NOMO-1 treated with DMSO at 0.1 percent for 48 hours (cell line): Measurements from ENCODE around the gene MMP10.
A peak's percentile ranks its signal among the peaks of the same experiment; 100 is the strongest.

Experiments used
- DNase-seq: peaks from one replicate; lab custom pipeline; 2025; ENCODE audit not compliant: unreplicated experiment; lab: John Stamatoyannopoulos, UW

The MMP10 gene

DNA sequence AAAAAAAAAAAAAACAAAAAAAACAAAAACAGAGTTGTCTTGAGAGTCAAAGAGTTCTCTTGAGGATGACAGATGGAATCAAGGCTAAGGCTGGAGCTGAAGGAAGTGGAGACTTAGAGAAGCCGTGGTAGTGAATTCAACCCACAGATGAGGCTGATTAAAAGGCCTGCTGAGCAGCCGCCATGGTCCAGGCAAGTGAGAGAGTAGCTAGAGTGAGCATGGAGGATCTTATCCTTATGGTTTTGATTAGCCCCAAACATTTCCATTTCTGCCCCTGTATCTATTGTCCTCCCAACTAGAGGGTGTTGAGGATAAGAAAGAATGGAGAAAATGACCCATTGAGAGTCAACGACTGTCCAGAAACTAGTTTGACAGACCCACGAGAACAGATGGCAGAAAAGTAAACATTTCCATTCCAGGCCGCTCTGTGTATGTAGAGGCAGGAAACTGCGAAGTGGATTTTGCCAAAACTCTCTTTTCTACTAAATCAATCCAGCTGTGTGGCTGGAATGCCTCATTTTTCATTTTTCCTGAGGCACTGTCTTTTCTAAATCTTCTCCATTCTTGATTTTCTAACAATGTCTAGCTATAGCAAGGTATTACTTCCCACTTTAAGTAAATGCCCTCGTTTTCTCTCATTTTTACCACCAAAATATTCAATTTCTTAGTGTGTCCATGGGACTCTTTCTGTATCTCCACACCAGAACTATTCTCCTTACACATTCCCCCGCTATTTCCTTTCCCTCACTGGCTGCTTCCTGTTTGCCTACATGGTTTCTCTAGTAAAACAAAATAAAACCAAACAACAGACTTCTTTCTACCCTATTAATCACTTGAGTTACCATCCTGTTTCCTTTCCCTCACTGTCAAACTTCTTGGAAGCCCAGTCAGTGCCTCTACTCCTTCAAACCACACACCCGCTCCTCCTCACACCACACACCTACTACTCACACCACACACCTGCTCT is 50.3 kb downstream of the MMP10 start:
- no peak for DNase-seq

DNA sequence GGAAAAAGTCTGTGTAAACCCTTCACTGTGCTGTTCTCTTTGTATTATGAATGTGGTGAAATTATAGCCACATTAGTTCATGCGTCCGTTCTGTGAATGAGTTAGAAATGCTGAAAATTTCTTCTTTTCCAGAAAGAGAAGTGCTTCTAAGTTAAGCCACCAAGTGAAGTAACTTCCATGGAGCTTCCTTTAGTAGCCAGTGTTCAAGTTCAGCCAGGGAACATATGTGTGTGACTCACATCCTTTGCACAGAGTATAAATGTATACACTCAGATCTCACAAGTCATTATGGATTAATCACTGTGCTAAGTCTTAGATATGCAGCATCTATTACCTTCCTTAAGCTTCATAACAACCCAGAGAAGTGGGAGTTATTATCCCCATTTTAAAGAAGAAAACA is 52.5 kb downstream of the MMP10 start:
- DNase-seq: peak; percentile 80

DNA sequence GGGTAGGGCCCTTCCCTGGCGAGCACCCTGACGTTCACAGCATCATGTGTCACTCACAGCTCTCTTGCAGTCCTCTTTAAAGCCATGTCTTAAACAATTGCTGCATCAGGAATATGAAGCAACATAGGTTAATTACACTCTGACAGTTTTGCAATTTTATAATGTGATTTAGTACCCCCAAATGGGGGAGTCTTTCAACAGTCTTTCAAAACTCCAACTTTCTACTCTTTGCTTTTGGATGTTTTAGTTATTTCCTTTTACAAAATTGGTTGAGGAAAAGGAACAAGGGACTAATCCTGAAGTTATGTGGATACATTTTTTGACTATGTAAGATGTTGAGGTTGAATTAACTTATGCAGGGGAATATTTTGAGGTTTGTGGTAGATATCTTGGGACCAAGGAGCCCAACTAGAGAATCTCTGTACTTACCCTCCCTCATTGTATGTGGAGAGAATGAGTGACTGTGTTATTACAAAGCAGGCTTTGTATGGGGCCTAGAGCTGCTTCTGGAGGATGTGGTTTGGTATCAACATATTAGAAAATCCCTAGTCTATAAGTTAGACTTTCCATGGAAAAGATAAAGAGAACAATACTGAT is 55.4 kb downstream of the MMP10 start, which contains the start of gene MMP8:
MMP8 (minus strand) TSS at position 51 of the 597 bp plus-strand sequence. CDS start 99 bp downstream, outside the sequence.
- peak; percentile 77 for DNase-seq

DNA sequence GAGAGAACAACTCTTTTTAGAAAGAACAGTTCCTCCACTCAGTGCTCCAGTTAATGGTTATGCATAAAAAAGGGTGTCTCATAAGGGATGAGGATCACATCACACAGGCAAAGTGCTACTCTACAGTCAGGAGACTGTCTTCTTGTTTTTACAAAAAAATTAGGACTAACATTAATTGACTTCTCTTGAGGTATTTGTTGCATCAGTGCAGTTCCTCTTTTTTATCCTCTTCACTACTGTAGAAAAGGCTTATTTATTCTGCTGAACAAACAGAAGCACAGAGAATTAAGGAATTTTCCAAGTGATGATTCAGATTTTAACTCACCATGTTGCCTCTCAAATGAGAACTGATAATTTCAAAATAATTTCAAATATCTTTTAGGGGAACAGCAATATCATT is 57.6 kb downstream of the MMP10 start:
- DNase-seq: peak; percentile 90
